RWPE1 (cell line): ENCODE measurements around the gene COX7A1.

ENCODE experiments used
- CTCF ChIA-PET: fragments of 350-600 bp; sonication (Branson Sonifier 250); formaldehyde crosslinking; extraction: SDS; loops from one replicate; lab custom pipeline; 2021; lab: Yijun Ruan, JAX
- POLR2A ChIA-PET: fragments of 400-600 bp; formaldehyde crosslinking; extraction: SDS; loops from one replicate; lab custom pipeline; 2020; ENCODE audit warnings: antibody characterized with exemption; ENCODE audit not compliant: low non-redundant PET; lab: Yijun Ruan, JAX
- DNase-seq: peaks from one replicate; pipeline ENCODE4 v3.0.0; 2012; ENCODE audit warnings: low spot score
- H3K27ac ChIP-seq: fragments of 450-650 bp; 2 replicates; pipeline ENCODE4 v1.5.1; 2017
- TF ChIP-seq, protein P1 (sequence below): fragments of 450-650 bp; conservative IDR thresholded peaks from 2 replicates; pipeline ENCODE4 v1.5.1; 2017; ENCODE audit warnings: low read depth, mild to moderate bottlenecking

COX7A1 gene

DNA sequence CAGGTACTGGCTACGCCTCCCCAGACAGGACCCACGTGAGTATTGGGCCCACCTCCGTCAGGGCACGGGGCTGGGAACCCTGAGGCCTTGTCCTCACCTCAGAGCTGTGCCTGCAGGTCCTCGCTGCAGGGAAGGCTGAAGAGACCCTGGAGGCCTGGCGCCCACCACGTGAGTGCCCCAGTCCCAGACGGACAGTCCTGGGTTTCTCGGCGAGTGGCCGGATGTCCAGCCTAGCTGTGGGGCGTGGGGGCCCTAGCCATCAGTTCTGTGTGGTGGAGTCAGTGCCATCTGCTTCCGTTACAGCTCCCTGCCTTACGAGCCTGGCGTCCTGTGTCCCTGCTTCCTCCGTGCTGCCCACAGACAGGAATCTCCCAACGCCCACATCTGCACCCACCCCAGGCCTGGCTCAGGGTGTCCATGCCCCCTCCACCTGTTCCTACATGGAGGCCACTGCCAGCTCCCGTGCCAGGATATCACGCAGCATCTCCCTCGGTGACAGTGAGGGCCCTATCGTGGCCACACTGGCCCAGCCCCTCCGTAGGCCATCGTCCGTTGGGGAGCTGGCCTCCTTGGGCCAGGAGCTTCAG lies 49.1 kb downstream of the COX7A1 start:
- no peak overlapping the region; the same call in 1 of the 2 replicates for H3K27ac ChIP-seq
- POLR2A ChIA-PET: no interaction called here
- TF ChIP-seq, protein P1, sequence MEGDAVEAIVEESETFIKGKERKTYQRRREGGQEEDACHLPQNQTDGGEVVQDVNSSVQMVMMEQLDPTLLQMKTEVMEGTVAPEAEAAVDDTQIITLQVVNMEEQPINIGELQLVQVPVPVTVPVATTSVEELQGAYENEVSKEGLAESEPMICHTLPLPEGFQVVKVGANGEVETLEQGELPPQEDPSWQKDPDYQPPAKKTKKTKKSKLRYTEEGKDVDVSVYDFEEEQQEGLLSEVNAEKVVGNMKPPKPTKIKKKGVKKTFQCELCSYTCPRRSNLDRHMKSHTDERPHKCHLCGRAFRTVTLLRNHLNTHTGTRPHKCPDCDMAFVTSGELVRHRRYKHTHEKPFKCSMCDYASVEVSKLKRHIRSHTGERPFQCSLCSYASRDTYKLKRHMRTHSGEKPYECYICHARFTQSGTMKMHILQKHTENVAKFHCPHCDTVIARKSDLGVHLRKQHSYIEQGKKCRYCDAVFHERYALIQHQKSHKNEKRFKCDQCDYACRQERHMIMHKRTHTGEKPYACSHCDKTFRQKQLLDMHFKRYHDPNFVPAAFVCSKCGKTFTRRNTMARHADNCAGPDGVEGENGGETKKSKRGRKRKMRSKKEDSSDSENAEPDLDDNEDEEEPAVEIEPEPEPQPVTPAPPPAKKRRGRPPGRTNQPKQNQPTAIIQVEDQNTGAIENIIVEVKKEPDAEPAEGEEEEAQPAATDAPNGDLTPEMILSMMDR: no peak
- CTCF ChIA-PET: interaction anchor here (0.8 kb wide), 1 partner anchor 11 kb away, joined by 4 read pairs; no protein-coding TSS in a partner anchor
- DNase-seq: no peak

DNA sequence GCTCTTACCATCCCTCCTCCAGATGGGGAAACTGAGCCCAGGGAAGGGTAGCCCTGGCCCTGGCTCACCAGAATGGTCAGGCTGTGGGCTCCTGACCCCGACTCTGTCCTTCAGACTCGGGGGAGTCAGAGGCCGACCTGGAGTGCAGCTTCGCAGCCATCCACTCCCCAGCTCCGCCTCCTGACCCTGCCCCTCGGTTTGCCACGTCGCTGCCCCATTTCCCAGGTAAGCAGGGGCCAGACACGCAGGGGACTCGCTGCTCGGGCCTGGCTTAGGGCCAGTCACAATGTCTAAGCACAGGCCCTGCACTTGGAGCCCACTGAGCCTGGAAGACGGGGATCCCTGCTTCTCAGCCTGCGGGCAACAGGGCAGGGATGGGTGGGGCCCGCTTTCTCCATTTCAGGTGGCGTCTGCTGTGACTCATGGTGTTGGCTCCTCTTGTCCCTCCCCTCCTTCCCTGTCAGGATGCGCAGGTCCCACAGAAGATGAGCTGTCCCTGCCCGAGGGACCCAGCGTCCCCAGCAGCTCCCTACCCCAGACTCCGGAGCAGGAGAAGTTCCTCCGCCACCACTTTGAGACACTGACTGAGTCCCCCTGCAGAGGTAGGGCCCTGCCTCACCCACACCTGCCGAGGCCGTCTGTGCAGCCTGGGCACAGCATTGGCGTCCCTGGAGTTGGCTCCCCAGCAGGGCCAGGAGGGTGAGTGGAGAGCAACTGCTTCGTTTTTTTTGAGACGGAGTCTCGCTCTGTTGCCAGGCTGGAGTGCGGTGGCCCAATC lies 50.5 kb downstream of the COX7A1 start:
- ChIA-PET CTCF (no interaction called here), POLR2A (interaction anchor here (0.6 kb wide), 1 partner anchor 27 kb away, joined by 3 read pairs; no protein-coding TSS in a partner anchor)
- H3K27ac ChIP-seq: peak overlapping the region; percentile 32
- DNase-seq: peak; percentile 50
- TF ChIP-seq, protein P1: no peak
